ENCODE data around the gene SNRPA1. TPM values are rescaled to one million over a fixed set of nuclear protein-coding genes. Genes with fewer than 3 reads are reported as not detected.

The SNRPA1 gene
- polyA plus RNA-seq, 1 donor = 61.1 TPM

DNA sequence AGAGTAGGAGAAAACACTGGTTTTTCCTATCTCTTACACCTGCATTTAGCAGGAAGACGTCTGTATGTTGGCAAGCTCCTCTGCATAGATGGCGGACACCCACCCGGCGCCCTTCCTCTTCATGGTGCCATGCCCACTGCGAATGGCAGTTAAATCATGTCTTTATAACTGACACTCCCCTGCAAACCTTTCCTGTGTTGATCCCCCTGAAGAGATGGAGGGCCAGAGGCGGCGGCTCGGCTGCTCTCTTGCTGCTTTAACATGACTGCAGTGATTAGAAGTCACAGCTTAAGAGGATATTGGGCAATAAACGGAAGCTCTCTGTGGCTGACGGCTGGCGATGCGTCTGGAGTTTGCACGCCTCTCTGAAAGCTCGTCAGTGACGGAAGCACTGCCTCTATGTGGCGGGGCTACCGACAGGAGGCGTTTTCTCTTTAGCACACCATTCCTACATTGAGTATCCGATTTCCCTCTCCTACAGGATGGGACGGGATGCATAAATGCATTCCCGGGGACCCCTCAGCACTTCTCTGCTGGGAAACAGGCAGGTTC, 25.5 kb upstream of the SNRPA1 start:
- WGBS (ENCODE audit: insufficient coverage, low lambda C conversion rate) = no CpG with 5 or more reads among the region's 21 CpGs
- Histone ChIP-seq H3K4me1 (ENCODE audit: control insufficient read depth, insufficient read depth, low read length) (peaks cover 19% of the 10 kb centered on the region), H3K9me3 (ENCODE audit: control insufficient read depth, low read depth, low read length) (no peaks in the 10 kb centered on the region), H3K4me3 (ENCODE audit: low read length) (no peak overlapping the region), H3K27me3 (ENCODE audit: control insufficient read depth, insufficient read depth, low read length) (no peaks in the 10 kb centered on the region), H3K36me3 (ENCODE audit: control insufficient read depth, insufficient read depth, low read length) (no peaks in the 10 kb centered on the region), H3K27ac (ENCODE audit: low read length) (no peak overlapping the region)
- DNase-seq = peak; percentile 59 to 67

DNA sequence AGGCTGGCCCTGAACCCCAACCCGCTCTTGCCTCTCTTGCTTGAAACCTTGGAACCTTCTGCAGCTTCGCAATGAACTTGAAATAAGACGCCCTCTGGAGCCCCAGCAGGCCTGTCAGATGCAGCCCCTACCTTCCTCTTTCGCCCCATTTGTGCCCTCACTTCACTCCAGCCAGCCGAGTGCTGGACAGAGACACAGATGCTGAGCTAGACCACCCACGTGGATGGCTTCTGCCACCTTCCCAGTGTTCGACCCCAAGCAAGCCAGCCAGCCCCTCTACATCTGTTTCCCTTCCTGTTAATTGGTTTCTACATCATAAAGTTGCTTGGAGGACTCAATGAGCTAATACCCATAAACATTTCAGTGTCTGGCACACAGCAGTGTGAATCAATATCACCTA, 23.8 kb upstream of the SNRPA1 start:
- Histone ChIP-seq H3K27ac (ENCODE audit: low read length) (no peak overlapping the region), H3K27me3 (ENCODE audit: control insufficient read depth, insufficient read depth, low read length) (no peaks in the 10 kb centered on the region), H3K9me3 (ENCODE audit: control insufficient read depth, low read depth, low read length) (no peaks in the 10 kb centered on the region), H3K4me3 (ENCODE audit: low read length) (no peak overlapping the region), H3K4me1 (ENCODE audit: control insufficient read depth, insufficient read depth, low read length) (peaks cover 3% of the 10 kb centered on the region), H3K36me3 (ENCODE audit: control insufficient read depth, insufficient read depth, low read length) (no peaks in the 10 kb centered on the region)
- no peak for DNase-seq
- 40% methylated on average over 1 of the region's 7 CpGs for WGBS (ENCODE audit: insufficient coverage, low lambda C conversion rate)

DNA sequence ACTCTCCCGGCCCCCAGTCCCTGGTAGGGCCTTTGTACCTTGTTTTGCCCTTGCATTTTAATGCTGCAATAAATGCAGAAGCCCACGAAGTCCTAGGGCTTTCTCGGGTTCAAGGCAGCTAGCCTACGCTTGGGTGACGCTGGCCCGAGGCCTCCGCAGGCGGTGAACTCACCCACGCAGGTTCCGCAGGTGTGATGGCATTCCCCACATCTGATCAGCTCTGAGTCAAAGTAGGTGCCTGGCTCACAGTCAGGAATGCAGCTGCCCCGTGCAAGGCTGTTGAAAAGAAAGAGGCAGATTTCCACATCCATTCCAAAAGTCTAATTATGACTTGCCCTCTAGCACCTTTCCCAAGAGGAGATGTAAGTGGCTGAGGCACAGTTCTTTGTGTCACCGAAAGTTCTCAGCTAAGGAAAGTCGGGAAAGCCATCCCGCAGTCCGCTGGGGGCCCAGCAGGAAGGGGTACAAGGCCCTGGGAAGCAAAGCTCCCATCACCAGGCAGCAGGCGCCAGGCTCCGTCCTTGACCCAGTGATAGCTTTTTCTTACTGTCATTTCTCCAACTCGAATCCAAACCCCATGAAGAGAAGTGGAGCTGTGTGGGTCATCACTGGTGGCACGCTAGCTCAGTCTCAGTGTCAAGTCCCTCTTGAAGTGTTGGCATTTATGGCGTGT, 23.2 kb upstream of the SNRPA1 start:
- Histone ChIP-seq H3K9me3 (ENCODE audit: control insufficient read depth, low read depth, low read length) (no peaks in the 10 kb centered on the region), H3K27me3 (ENCODE audit: control insufficient read depth, insufficient read depth, low read length) (no peaks in the 10 kb centered on the region), H3K4me3 (ENCODE audit: low read length) (no peak overlapping the region), H3K36me3 (ENCODE audit: control insufficient read depth, insufficient read depth, low read length) (no peaks in the 10 kb centered on the region), H3K27ac (ENCODE audit: low read length) (no peak overlapping the region), H3K4me1 (ENCODE audit: control insufficient read depth, insufficient read depth, low read length) (no peaks in the 10 kb centered on the region)
- WGBS (ENCODE audit: insufficient coverage, low lambda C conversion rate) = no CpG with 5 or more reads among the region's 20 CpGs
- no peak for DNase-seq

DNA sequence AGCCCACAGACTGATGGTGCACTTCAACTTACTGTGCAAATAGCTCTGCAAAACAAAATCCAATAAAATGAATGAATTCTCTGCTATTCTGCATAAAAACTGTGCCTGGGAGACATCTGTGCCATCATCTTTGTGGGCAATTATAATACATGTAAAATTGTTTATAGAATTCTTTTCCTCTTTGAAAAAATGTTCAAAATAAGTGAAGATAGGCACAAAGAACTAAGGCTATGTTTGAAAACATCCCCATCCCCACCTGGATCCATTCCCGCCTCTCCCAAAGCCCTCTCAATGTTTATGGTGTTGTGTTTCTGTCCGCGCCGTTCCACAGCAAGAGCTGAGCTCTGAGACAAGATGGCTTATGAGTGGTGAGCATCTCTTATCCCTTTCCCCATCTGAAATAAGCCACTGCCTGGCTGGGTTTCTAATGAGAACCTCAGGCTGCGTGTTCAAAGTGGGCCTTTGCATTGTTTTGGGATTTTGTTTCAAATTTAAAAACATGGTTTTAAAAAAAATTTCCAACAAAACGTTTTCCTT, 22.4 kb upstream of the SNRPA1 start:
- H3K4me1 ChIP-seq (ENCODE audit: control insufficient read depth, insufficient read depth, low read length) = no peaks in the 10 kb centered on the region
- no peak overlapping the region for H3K27ac ChIP-seq (ENCODE audit: low read length)
- H3K27me3 ChIP-seq (ENCODE audit: control insufficient read depth, insufficient read depth, low read length) = no peaks in the 10 kb centered on the region
- WGBS (ENCODE audit: insufficient coverage, low lambda C conversion rate) = 100% methylated on average over 2 of the region's 6 CpGs
- DNase-seq = no peak
- H3K36me3 ChIP-seq (ENCODE audit: control insufficient read depth, insufficient read depth, low read length) = no peaks in the 10 kb centered on the region
- no peak overlapping the region for H3K4me3 ChIP-seq (ENCODE audit: low read length)
- no peaks in the 10 kb centered on the region for H3K9me3 ChIP-seq (ENCODE audit: control insufficient read depth, low read depth, low read length)

DNA sequence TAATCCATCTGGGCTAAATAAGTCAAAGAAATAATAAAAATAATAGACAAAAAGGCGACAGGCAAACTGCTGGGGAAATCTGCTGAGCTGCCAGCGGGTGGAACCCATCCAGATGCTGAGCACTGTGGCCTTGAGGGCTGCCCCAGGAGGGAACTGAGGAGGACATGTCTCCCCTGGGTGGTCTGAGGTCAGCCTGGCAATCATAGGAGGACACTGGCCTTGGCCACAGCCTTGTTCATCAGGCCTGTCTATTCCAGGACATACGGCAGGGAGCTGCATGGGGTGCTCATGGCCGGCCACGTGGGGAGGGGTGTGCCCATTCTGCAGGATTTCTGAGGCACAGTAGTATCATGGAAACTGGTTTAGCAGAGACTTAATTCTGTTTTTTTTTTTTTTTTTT, 21.5 kb upstream of the SNRPA1 start:
- no CpG with 5 or more reads among the region's 5 CpGs for WGBS (ENCODE audit: insufficient coverage, low lambda C conversion rate)
- Histone ChIP-seq H3K4me3 (ENCODE audit: low read length) (no peak overlapping the region), H3K27me3 (ENCODE audit: control insufficient read depth, insufficient read depth, low read length) (no peaks in the 10 kb centered on the region), H3K36me3 (ENCODE audit: control insufficient read depth, insufficient read depth, low read length) (no peaks in the 10 kb centered on the region), H3K9me3 (ENCODE audit: control insufficient read depth, low read depth, low read length) (no peaks in the 10 kb centered on the region), H3K4me1 (ENCODE audit: control insufficient read depth, insufficient read depth, low read length) (no peaks in the 10 kb centered on the region), H3K27ac (ENCODE audit: low read length) (no peak overlapping the region)
- DNase-seq = no peak

DNA sequence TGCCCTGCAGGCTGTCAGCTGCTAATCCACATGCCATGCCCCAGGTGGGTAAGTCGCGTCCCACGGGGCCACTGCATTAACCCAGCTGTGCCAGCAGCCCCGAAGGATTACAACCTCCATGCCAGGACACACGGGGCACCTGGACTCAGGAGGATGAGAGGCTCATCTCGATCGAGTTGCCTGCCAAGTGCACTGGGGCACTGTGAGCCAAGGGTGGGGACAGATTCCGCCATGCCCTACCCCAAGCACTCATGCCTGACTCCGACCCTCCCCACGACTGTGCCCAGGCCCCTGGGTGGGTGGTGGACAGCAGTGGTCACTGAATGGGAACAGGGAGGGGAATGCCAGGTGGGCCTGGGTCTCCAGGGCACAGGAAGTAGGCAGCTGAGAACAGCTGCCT, 20.7 kb upstream of the SNRPA1 start:
- DNase-seq = no peak
- WGBS (ENCODE audit: insufficient coverage, low lambda C conversion rate) = no CpG with 5 or more reads among the region's 10 CpGs
- no peaks in the 10 kb centered on the region for H3K27me3 ChIP-seq (ENCODE audit: control insufficient read depth, insufficient read depth, low read length)
- H3K4me3 ChIP-seq (ENCODE audit: low read length) = no peak overlapping the region
- H3K4me1 ChIP-seq (ENCODE audit: control insufficient read depth, insufficient read depth, low read length) = no peaks in the 10 kb centered on the region
- H3K36me3 ChIP-seq (ENCODE audit: control insufficient read depth, insufficient read depth, low read length) = no peaks in the 10 kb centered on the region
- H3K27ac ChIP-seq (ENCODE audit: low read length) = no peak overlapping the region
- H3K9me3 ChIP-seq (ENCODE audit: control insufficient read depth, low read depth, low read length) = no peaks in the 10 kb centered on the region

DNA sequence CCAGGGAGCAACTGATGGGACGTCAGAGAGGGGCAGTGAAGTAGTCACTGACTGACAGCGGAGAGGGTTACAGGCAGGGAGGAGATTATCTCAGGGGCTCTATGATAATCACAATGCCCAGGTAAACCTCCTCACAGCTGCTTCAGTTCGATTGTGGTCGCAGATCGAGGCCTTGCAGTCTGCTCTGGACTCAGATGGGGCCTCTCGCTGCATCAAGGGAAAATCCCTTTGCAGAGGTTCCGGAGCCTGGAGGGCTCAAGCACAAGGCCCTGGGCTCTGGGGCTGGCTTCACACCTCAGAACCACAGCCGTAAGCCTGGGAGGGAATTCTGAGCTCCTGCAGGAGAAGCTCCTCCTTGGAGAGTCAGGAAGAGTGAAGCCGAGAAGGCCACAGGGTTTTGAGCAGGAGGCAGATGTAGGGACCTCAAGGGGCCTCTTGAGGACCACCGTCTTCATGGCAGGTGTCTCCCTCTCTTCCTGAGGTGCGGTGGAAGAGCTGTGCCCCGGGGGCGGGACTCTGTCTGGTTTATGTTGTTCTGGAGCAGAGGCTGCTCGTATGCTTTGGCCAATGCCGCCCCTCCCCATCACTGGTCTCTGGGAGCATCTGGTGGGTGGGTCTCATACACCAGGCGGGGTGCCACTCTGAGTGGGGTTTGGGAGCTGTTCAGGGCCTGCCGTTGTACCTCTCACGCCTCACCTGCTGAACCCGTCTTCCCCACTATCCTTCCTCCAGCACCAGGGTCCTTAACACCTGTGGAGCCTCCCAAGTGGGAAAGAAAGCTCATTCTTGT, 19.5 kb upstream of the SNRPA1 start:
- no CpG with 5 or more reads among the region's 19 CpGs for WGBS (ENCODE audit: insufficient coverage, low lambda C conversion rate)
- Histone ChIP-seq H3K4me3 (ENCODE audit: low read length) (no peak overlapping the region), H3K27me3 (ENCODE audit: control insufficient read depth, insufficient read depth, low read length) (no peaks in the 10 kb centered on the region), H3K9me3 (ENCODE audit: control insufficient read depth, low read depth, low read length) (no peaks in the 10 kb centered on the region), H3K4me1 (ENCODE audit: control insufficient read depth, insufficient read depth, low read length) (no peaks in the 10 kb centered on the region), H3K36me3 (ENCODE audit: control insufficient read depth, insufficient read depth, low read length) (no peaks in the 10 kb centered on the region), H3K27ac (ENCODE audit: low read length) (no peak overlapping the region)
- no peak for DNase-seq

DNA sequence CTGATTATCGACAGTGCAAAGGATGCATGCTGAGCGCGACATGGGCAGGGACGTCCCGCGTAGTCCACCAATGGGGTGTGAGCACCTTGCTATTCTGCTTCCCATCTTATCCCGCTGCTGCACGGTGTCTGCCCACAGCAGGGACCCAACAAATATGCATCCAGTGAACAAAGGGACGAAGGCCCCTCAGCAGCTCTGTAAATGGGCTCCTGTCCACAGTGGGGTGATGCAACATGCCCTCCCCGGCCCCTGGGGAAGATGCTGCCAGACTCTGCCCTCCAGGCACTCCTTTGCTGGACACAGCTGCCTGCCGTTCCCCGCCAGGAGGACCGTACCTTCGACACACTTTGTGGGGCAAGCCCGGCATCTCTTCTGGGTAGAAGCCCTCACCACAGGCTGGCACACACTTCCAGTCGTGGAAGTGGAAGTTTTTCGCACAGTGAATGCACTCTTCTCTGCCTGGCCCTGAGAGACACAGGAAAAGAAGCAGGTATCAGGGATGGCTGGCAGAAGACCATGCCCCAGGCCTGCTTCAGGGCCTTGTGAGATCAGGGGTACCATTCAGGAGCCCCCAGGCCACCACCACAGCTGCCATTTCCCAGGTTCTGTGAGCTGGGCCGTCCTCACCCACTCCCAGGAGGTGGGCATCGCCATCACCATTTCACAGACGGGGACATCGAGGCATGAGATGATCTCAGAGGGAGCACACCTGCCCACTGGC, 18.2 kb upstream of the SNRPA1 start:
- no peaks in the 10 kb centered on the region for H3K9me3 ChIP-seq (ENCODE audit: control insufficient read depth, low read depth, low read length)
- no peak for DNase-seq
- no peak overlapping the region for H3K27ac ChIP-seq (ENCODE audit: low read length)
- no peaks in the 10 kb centered on the region for H3K27me3 ChIP-seq (ENCODE audit: control insufficient read depth, insufficient read depth, low read length)
- no peak overlapping the region for H3K4me3 ChIP-seq (ENCODE audit: low read length)
- H3K36me3 ChIP-seq (ENCODE audit: control insufficient read depth, insufficient read depth, low read length) = no peaks in the 10 kb centered on the region
- H3K4me1 ChIP-seq (ENCODE audit: control insufficient read depth, insufficient read depth, low read length) = no peaks in the 10 kb centered on the region
- no CpG with 5 or more reads among the region's 21 CpGs for WGBS (ENCODE audit: insufficient coverage, low lambda C conversion rate)

DNA sequence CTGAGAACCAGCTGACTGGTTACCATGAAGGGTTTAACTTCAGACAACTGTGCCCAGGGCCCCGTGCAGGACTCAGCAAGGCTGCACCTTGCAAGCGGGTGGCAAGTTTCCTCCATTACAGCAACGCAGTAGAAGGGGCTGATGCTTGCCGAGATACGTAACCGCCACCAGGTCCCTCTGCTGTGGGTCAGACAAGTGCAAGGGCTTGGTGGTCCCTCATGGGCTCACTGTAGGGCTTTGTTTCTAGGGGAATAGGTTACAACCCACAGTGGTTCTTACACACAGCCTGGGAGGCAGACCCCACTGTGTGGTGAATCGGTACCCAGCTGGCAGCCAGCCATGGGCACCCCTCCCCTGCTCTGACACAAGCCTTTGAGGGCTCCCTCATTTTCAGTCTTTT, 15.5 kb upstream of the SNRPA1 start:
- H3K9me3 ChIP-seq (ENCODE audit: control insufficient read depth, low read depth, low read length) = no peaks in the 10 kb centered on the region
- no peak overlapping the region for H3K27ac ChIP-seq (ENCODE audit: low read length)
- no peaks in the 10 kb centered on the region for H3K4me1 ChIP-seq (ENCODE audit: control insufficient read depth, insufficient read depth, low read length)
- DNase-seq = no peak
- H3K4me3 ChIP-seq (ENCODE audit: low read length) = no peak overlapping the region
- no peaks in the 10 kb centered on the region for H3K27me3 ChIP-seq (ENCODE audit: control insufficient read depth, insufficient read depth, low read length)
- no CpG with 5 or more reads among the region's 7 CpGs for WGBS (ENCODE audit: insufficient coverage, low lambda C conversion rate)
- no peaks in the 10 kb centered on the region for H3K36me3 ChIP-seq (ENCODE audit: control insufficient read depth, insufficient read depth, low read length)

DNA sequence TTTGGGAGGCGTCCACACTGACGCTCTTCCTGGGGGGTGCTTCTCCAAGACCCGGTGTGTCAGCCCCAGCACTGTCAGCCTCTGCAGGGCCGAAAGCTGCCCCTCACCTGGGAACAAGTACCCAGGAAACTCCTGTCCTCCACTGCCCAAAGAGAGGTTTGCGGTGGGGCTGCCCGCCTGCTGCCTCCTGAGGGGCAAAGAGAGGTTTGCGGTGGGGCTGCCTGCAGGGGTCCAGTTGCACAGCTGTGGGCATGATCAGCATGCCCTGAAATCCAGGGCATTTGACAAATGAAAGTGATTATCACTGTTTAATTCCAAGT, 15.1 kb upstream of the SNRPA1 start:
- Histone ChIP-seq H3K27ac (ENCODE audit: low read length) (no peak overlapping the region), H3K36me3 (ENCODE audit: control insufficient read depth, insufficient read depth, low read length) (no peaks in the 10 kb centered on the region), H3K4me1 (ENCODE audit: control insufficient read depth, insufficient read depth, low read length) (no peaks in the 10 kb centered on the region), H3K27me3 (ENCODE audit: control insufficient read depth, insufficient read depth, low read length) (no peaks in the 10 kb centered on the region), H3K9me3 (ENCODE audit: control insufficient read depth, low read depth, low read length) (no peaks in the 10 kb centered on the region), H3K4me3 (ENCODE audit: low read length) (no peak overlapping the region)
- no CpG with 5 or more reads among the region's 7 CpGs for WGBS (ENCODE audit: insufficient coverage, low lambda C conversion rate)
- no peak for DNase-seq

Data from large intestine (tissue), 3 donors.